Vagina (tissue), 2 donors: Measurements from ENCODE around the gene CES4A. TPM values are rescaled to one million over a fixed set of nuclear protein-coding genes. Genes with fewer than 3 reads are reported as not detected.
A peak's percentile ranks its signal among the peaks of the same experiment; 100 is the strongest.

Source experiments
- DNase-seq, 2 donors: peaks; one replicate each; pipeline ENCODE4 v3.0.0-alpha.2; 2017; ENCODE audit errors: extremely low spot score in 2 of 2
- H3K27ac ChIP-seq: fragments of 200-600 bp; sonication (generic); one replicate; pipeline ENCODE4 v1.5.1; 2019
- H3K27me3 ChIP-seq: fragments of 200-600 bp; sonication (generic); one replicate; pipeline ENCODE4 v1.5.1; 2019
- H3K36me3 ChIP-seq, 2 donors: fragments of 200-600 bp; sonication (generic); one replicate each; pipeline ENCODE4 v1.5.1; 2017 to 2019
- H3K4me1 ChIP-seq: fragments of 200-600 bp; sonication (generic); one replicate; pipeline ENCODE4 v1.5.1; 2019
- H3K4me3 ChIP-seq, 2 donors: fragments of 200-600 bp; sonication (generic); 1 replicate in 1 of 2; 2 replicates in 1 of 2; pipeline ENCODE4 v1.5.1; 2016 to 2019
- H3K9me3 ChIP-seq: fragments of 200-600 bp; sonication (generic); one replicate; pipeline ENCODE4 v1.5.1; 2019
- CTCF ChIP-seq, 3 experiments: fragments of 450-650 bp in 2 of 3; fragments of 200-600 bp in 1 of 3; sonication (generic) in 1 of 3; IDR thresholded peaks; one replicate each; pipeline ENCODE4 v1.5.1; 2017 to 2019; ENCODE audit warnings: antibody characterized with exemption in 3 of 3, mild to moderate bottlenecking in 2 of 3, moderate library complexity in 2 of 3
- POLR2A ChIP-seq, 2 donors: fragments of 450-650 bp; IDR thresholded peaks; one replicate each; pipeline ENCODE4 v1.6.1; 2017; ENCODE audit warnings: antibody characterized with exemption in 2 of 2, mild to moderate bottlenecking in 2 of 2, moderate library complexity in 2 of 2
- POLR2AphosphoS5 ChIP-seq, 2 donors: sonication (generic); formaldehyde crosslinking; IDR thresholded peaks; one replicate each; pipeline ENCODE4 v1.9.0; 2017; ENCODE audit warnings: antibody characterized with exemption in 2 of 2, mild to moderate bottlenecking in 2 of 2, low read depth in 1 of 2; ENCODE audit not compliant: insufficient read depth in 1 of 2
- intact Hi-C: fragments of 100-400 bp; cut with DNase I; formaldehyde crosslinking; loops from one replicate; pipeline ENCODE4 v1.15.1; 2023
- total RNA-seq: library from RNA; depleted of rRNA; stranded (reverse); fragments of >200 nt; gene quantifications from one replicate; pipeline ENCODE4 v1.2.3, GENCODE V29; 2016

CES4A gene
- total RNA-seq, 1 donor from 2014 or later, result 12.5 TPM

GRCh38 chr16:67028167-67028695 is 39.8 kb downstream of the CES4A start:
- DNase-seq, result no peak
- peaks cover 34% of the 10 kb centered on the region for H3K4me1 ChIP-seq
- H3K27ac ChIP-seq, result peak overlapping the region; percentile 95
- intact Hi-C loops, result no loop called here
- H3K36me3 ChIP-seq, result peaks cover 0 to 4% of the 10 kb centered on the region in 2 donors
- peak overlapping the region; percentile 85 to 86 for H3K4me3 ChIP-seq
- TF ChIP-seq POLR2AphosphoS5 (IDR thresholded peaks at IDR 0.05; ENCODE audit: insufficient read depth in 1 of 2, low read depth in 1 of 2) (no peak), CTCF (IDR thresholded peaks at IDR 0.05) (no peak), POLR2A (IDR thresholded peaks at IDR 0.05) (no peak)
- no peaks in the 10 kb centered on the region for H3K27me3 ChIP-seq
- H3K9me3 ChIP-seq, result no peaks in the 10 kb centered on the region

- Histone ChIP-seq H3K4me1 (peaks cover 35% of the 10 kb centered on the region), H3K27ac (peak within 1 kb of the TSS; percentile 95), H3K36me3 (peaks cover 0 to 4% of the 10 kb centered on the region in 2 donors), H3K9me3 (no peaks in the 10 kb centered on the region), H3K4me3 (peak within 1 kb of the TSS; percentile 85 to 86), H3K27me3 (no peaks in the 10 kb centered on the region)
- intact Hi-C loops, result no loop called here
- DNase-seq, result no peak
- TF ChIP-seq POLR2AphosphoS5 (IDR thresholded peaks at IDR 0.05; ENCODE audit: insufficient read depth in 1 of 2, low read depth in 1 of 2) (peak in 1 of 2 donors; percentile 88), CTCF (IDR thresholded peaks at IDR 0.05) (no peak), POLR2A (IDR thresholded peaks at IDR 0.05) (peak in 1 of 2 donors; percentile 50)
These were observed 40.4 kb downstream of the CES4A start, which contains the start of gene CBFB for GRCh38 chr16:67028696-67029253. CBFB (plus strand) TSS chr16:67029149; CDS start chr16:67029408, 259 bp downstream.

- H3K9me3 ChIP-seq, result no peaks in the 10 kb centered on the region
- peaks cover 0 to 4% of the 10 kb centered on the region in 2 donors for H3K36me3 ChIP-seq
- no peak for DNase-seq
- intact Hi-C loops, result no loop called here
- H3K27me3 ChIP-seq, result no peaks in the 10 kb centered on the region
- peak overlapping the region; percentile 85 to 86 for H3K4me3 ChIP-seq
- peak overlapping the region; percentile 95 for H3K27ac ChIP-seq
- no peak for TF ChIP-seq CTCF (IDR thresholded peaks at IDR 0.05)
- peak in 1 of 2 donors; percentile 48 for TF ChIP-seq POLR2AphosphoS5 (IDR thresholded peaks at IDR 0.05; ENCODE audit: insufficient read depth in 1 of 2, low read depth in 1 of 2)
- peak in 1 of 2 donors; percentile 48 for TF ChIP-seq POLR2A (IDR thresholded peaks at IDR 0.05)
- peaks cover 39% of the 10 kb centered on the region for H3K4me1 ChIP-seq
These were observed 41.1 kb downstream of the CES4A start for GRCh38 chr16:67029254-67030096.

DNA sequence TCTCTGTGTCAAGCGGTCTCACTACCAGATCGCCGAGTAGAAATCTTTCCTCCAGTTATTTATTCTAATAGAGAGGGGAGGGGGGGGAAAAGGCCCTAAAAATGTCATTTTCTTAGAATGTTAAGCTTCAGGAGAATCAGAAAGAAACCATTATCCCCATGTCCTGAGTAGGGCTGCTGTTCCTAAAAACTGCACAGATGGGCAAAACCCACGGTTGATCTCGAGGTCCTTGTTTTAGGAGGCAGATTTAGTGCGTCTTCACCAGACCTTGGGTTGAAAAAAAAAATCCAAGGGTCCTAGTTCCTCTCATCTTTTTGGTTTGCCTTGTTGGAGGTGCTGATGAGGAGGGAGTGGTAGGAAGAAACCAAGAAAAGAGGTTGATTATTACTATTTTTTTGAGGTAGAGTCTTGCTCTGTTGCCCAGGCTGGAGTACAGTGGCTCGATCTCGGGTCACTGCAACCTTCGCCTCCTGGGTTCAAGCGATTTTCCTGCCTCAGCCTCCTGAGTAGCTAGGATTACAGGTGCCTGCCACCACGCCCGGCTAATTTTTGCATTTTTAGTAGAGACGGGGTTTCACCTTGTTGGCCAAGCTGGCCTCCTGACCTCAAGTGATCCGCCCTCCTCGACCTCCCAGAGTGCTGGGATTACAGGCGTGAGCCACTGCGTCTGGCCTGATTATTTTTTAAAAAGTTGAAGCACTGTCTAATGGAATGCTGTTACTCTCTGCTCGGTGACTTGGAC is 42.0 kb downstream of the CES4A start:
- peaks cover 48% of the 10 kb centered on the region for H3K4me1 ChIP-seq

More for the DNA sequence above, 42.0 kb downstream of the CES4A start:
- H3K27me3 ChIP-seq, result no peaks in the 10 kb centered on the region
- DNase-seq, result no peak
- H3K27ac ChIP-seq, result peak overlapping the region; percentile 95
- TF ChIP-seq CTCF (IDR thresholded peaks at IDR 0.05), result no peak
- TF ChIP-seq POLR2AphosphoS5 (IDR thresholded peaks at IDR 0.05; ENCODE audit: insufficient read depth in 1 of 2, low read depth in 1 of 2), result no peak
- no peak for TF ChIP-seq POLR2A (IDR thresholded peaks at IDR 0.05)
- no peaks in the 10 kb centered on the region for H3K9me3 ChIP-seq
- intact Hi-C loops, result no loop called here
- H3K4me3 ChIP-seq, result peak overlapping the region; percentile 85 to 86
- peaks cover 0 to 7% of the 10 kb centered on the region in 2 donors for H3K36me3 ChIP-seq
